Liver (tissue), 3 donors: ENCODE data around the gene FGF21.

Source experiments
- RAD21 ChIP-seq, 2 donors: IDR thresholded peaks; 2 replicates each; pipeline ENCODE4 v1.6.1; 2016; ENCODE audit warnings: antibody characterized with exemption in 2 of 2, mild to moderate bottlenecking in 2 of 2
- TF ChIP-seq, protein P1 (sequence below): fragments of 150-350 bp; IDR thresholded peaks from 2 replicates; pipeline ENCODE4 v1.5.1; 2017; ENCODE audit warnings: improper control_type of control experiment, low read depth, low read length; ENCODE audit not compliant: missing input control
- donor health status: healthy.
- donor health status: healthy.

DNA sequence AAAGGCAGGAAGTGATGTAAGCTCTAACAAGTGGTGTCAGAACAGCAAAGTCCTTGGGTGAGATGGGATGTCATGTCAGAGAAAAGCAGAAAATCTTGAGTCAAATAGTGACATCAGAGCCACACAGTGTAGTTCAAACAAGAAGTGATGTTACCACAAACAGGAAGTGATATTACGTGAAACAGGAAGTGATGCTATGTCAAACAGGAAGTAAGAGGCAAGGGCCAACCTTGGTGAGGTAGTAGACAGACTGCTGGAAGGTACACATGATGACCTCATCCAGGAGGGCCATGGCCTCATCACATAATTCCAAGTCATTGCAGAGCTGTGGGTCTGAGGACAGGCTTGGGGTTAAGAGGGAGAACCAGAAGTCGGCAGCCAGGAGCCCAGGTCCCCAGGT, 28.8 kb upstream of the FGF21 start:
- TF ChIP-seq, protein P1, sequence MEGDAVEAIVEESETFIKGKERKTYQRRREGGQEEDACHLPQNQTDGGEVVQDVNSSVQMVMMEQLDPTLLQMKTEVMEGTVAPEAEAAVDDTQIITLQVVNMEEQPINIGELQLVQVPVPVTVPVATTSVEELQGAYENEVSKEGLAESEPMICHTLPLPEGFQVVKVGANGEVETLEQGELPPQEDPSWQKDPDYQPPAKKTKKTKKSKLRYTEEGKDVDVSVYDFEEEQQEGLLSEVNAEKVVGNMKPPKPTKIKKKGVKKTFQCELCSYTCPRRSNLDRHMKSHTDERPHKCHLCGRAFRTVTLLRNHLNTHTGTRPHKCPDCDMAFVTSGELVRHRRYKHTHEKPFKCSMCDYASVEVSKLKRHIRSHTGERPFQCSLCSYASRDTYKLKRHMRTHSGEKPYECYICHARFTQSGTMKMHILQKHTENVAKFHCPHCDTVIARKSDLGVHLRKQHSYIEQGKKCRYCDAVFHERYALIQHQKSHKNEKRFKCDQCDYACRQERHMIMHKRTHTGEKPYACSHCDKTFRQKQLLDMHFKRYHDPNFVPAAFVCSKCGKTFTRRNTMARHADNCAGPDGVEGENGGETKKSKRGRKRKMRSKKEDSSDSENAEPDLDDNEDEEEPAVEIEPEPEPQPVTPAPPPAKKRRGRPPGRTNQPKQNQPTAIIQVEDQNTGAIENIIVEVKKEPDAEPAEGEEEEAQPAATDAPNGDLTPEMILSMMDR, result no peak
- TF ChIP-seq RAD21 (IDR thresholded peaks at IDR 0.05), result no peak
